Measurements from ENCODE around the gene PER3.
"Not testable (repeated sequence)": the region's sequence is repeated elsewhere in the genome, so short reads cannot be mapped to it uniquely, and the experiment has no call there.

PER3 gene

GRCh38 chr1:7791027-7791426 lies 6.9 kb downstream of the PER3 start:
- not testable (repeated sequence) for H3K36me3 ChIP-seq (ENCODE audit: control insufficient read depth, insufficient read depth, low read length); H3K27me3 ChIP-seq (ENCODE audit: control insufficient read depth, insufficient read depth, low read length); H3K4me3 ChIP-seq (ENCODE audit: low read length); H3K9me3 ChIP-seq (ENCODE audit: control insufficient read depth, insufficient read depth, low read length); DNase-seq (ENCODE audit: low read depth, low spot score); H3K27ac ChIP-seq (ENCODE audit: low read length); H3K4me1 ChIP-seq (ENCODE audit: control insufficient read depth, insufficient read depth, low read length)
- no CpG with 5 or more reads among the region's 3 CpGs for WGBS (ENCODE audit: insufficient coverage, insufficient read length)

- DNase-seq (ENCODE audit: low read depth, low spot score): no peak
- no peaks in the 10 kb centered on the region for H3K4me1 ChIP-seq (ENCODE audit: control insufficient read depth, insufficient read depth, low read length)
- 0 out of 2 replicates have a peak, but pooled peaks cover 2% of the 10 kb centered on the region for H3K36me3 ChIP-seq (ENCODE audit: control insufficient read depth, insufficient read depth, low read length)
- H3K27me3 ChIP-seq (ENCODE audit: control insufficient read depth, insufficient read depth, low read length): no peaks in the 10 kb centered on the region
- WGBS (ENCODE audit: insufficient coverage, insufficient read length): no CpG with 5 or more reads among the region's 12 CpGs
- no peak overlapping the region for H3K27ac ChIP-seq (ENCODE audit: low read length)
- H3K9me3 ChIP-seq (ENCODE audit: control insufficient read depth, insufficient read depth, low read length): peaks cover 2% of the 10 kb centered on the region; the same call in 1 of the 2 replicates
- H3K4me3 ChIP-seq (ENCODE audit: low read length): no peak overlapping the region
These were observed 11.3 kb downstream of the PER3 start for GRCh38 chr1:7795406-7795805.

- 0 out of 2 replicates have a peak, but pooled peaks cover 2% of the 10 kb centered on the region for H3K36me3 ChIP-seq (ENCODE audit: control insufficient read depth, insufficient read depth, low read length)
- no peaks in the 10 kb centered on the region for H3K4me1 ChIP-seq (ENCODE audit: control insufficient read depth, insufficient read depth, low read length)
- H3K27ac ChIP-seq (ENCODE audit: low read length): no peak overlapping the region
- no CpG with 5 or more reads among the region's 9 CpGs for WGBS (ENCODE audit: insufficient coverage, insufficient read length)
- H3K27me3 ChIP-seq (ENCODE audit: control insufficient read depth, insufficient read depth, low read length): no peaks in the 10 kb centered on the region
- DNase-seq (ENCODE audit: low read depth, low spot score): no peak
- no peaks in the 10 kb centered on the region; the same call in 1 of the 2 replicates for H3K9me3 ChIP-seq (ENCODE audit: control insufficient read depth, insufficient read depth, low read length)
- no peak overlapping the region for H3K4me3 ChIP-seq (ENCODE audit: low read length)
These were observed 21.4 kb downstream of the PER3 start for GRCh38 chr1:7805460-7805859.

GRCh38 chr1:7808253-7808844 lies 24.3 kb downstream of the PER3 start:
- Histone ChIP-seq H3K27me3 (ENCODE audit: control insufficient read depth, insufficient read depth, low read length) (no peaks in the 10 kb centered on the region), H3K4me3 (ENCODE audit: low read length) (no peak overlapping the region), H3K9me3 (ENCODE audit: control insufficient read depth, insufficient read depth, low read length) (no peaks in the 10 kb centered on the region; the same call in 1 of the 2 replicates), H3K36me3 (ENCODE audit: control insufficient read depth, insufficient read depth, low read length) (0 out of 2 replicates have a peak, but pooled peaks cover 2% of the 10 kb centered on the region), H3K27ac (ENCODE audit: low read length) (no peak overlapping the region), H3K4me1 (ENCODE audit: control insufficient read depth, insufficient read depth, low read length) (no peaks in the 10 kb centered on the region)
- no peak for DNase-seq (ENCODE audit: low read depth, low spot score)
- WGBS (ENCODE audit: insufficient coverage, insufficient read length): no CpG with 5 or more reads among the region's 1 CpG

GRCh38 chr1:7809742-7810141 lies 25.7 kb downstream of the PER3 start:
- DNase-seq (ENCODE audit: low read depth, low spot score): no peak
- no peaks in the 10 kb centered on the region for H3K27me3 ChIP-seq (ENCODE audit: control insufficient read depth, insufficient read depth, low read length)
- no peaks in the 10 kb centered on the region; the same call in 1 of the 2 replicates for H3K9me3 ChIP-seq (ENCODE audit: control insufficient read depth, insufficient read depth, low read length)
- WGBS (ENCODE audit: insufficient coverage, insufficient read length): no CpG with 5 or more reads among the region's 13 CpGs
- no peak overlapping the region; the same call in 1 of the 2 replicates for H3K4me3 ChIP-seq (ENCODE audit: low read length)
- no peak overlapping the region for H3K27ac ChIP-seq (ENCODE audit: low read length)
- no peaks in the 10 kb centered on the region for H3K4me1 ChIP-seq (ENCODE audit: control insufficient read depth, insufficient read depth, low read length)
- H3K36me3 ChIP-seq (ENCODE audit: control insufficient read depth, insufficient read depth, low read length): 0 out of 2 replicates have a peak, but pooled peaks cover 2% of the 10 kb centered on the region

- H3K36me3 ChIP-seq (ENCODE audit: control insufficient read depth, insufficient read depth, low read length): 0 out of 2 replicates have a peak, but pooled peaks cover 2% of the 10 kb centered on the region
- H3K9me3 ChIP-seq (ENCODE audit: control insufficient read depth, insufficient read depth, low read length): no peaks in the 10 kb centered on the region; the same call in 1 of the 2 replicates
- WGBS (ENCODE audit: insufficient coverage, insufficient read length): no CpG with 5 or more reads among the region's 7 CpGs
- H3K4me1 ChIP-seq (ENCODE audit: control insufficient read depth, insufficient read depth, low read length): no peaks in the 10 kb centered on the region
- H3K27ac ChIP-seq (ENCODE audit: low read length): no peak overlapping the region
- no peaks in the 10 kb centered on the region for H3K27me3 ChIP-seq (ENCODE audit: control insufficient read depth, insufficient read depth, low read length)
- H3K4me3 ChIP-seq (ENCODE audit: low read length): no peak overlapping the region
- no peak for DNase-seq (ENCODE audit: low read depth, low spot score)
These were observed 26.3 kb downstream of the PER3 start for GRCh38 chr1:7810395-7810794.

GRCh38 chr1:7811476-7811875 lies 27.4 kb downstream of the PER3 start:
- H3K4me1 ChIP-seq (ENCODE audit: control insufficient read depth, insufficient read depth, low read length): no peaks in the 10 kb centered on the region
- H3K36me3 ChIP-seq (ENCODE audit: control insufficient read depth, insufficient read depth, low read length): 0 out of 2 replicates have a peak, but pooled peaks cover 2% of the 10 kb centered on the region
- no peak overlapping the region for H3K27ac ChIP-seq (ENCODE audit: low read length)
- no peak for DNase-seq (ENCODE audit: low read depth, low spot score)
- no peaks in the 10 kb centered on the region; the same call in 1 of the 2 replicates for H3K9me3 ChIP-seq (ENCODE audit: control insufficient read depth, insufficient read depth, low read length)
- WGBS (ENCODE audit: insufficient coverage, insufficient read length): no CpG with 5 or more reads among the region's 6 CpGs
- H3K4me3 ChIP-seq (ENCODE audit: low read length): no peak overlapping the region
- H3K27me3 ChIP-seq (ENCODE audit: control insufficient read depth, insufficient read depth, low read length): no peaks in the 10 kb centered on the region

GRCh38 chr1:7813677-7814373 lies 29.7 kb downstream of the PER3 start:
- H3K9me3 ChIP-seq (ENCODE audit: control insufficient read depth, insufficient read depth, low read length): no peaks in the 10 kb centered on the region; the same call in 1 of the 2 replicates
- no peaks in the 10 kb centered on the region for H3K27me3 ChIP-seq (ENCODE audit: control insufficient read depth, insufficient read depth, low read length)
- H3K27ac ChIP-seq (ENCODE audit: low read length): no peak overlapping the region
- no peaks in the 10 kb centered on the region for H3K4me1 ChIP-seq (ENCODE audit: control insufficient read depth, insufficient read depth, low read length)
- 0 out of 2 replicates have a peak, but pooled peaks cover 2% of the 10 kb centered on the region for H3K36me3 ChIP-seq (ENCODE audit: control insufficient read depth, insufficient read depth, low read length)
- no peak for DNase-seq (ENCODE audit: low read depth, low spot score)
- WGBS (ENCODE audit: insufficient coverage, insufficient read length): no CpG with 5 or more reads among the region's 3 CpGs
- H3K4me3 ChIP-seq (ENCODE audit: low read length): no peak overlapping the region

- Histone ChIP-seq H3K9me3 (ENCODE audit: control insufficient read depth, insufficient read depth, low read length) (no peaks in the 10 kb centered on the region), H3K36me3 (ENCODE audit: control insufficient read depth, insufficient read depth, low read length) (no peaks in the 10 kb centered on the region), H3K27ac (ENCODE audit: low read length) (no peak overlapping the region), H3K27me3 (ENCODE audit: control insufficient read depth, insufficient read depth, low read length) (no peaks in the 10 kb centered on the region), H3K4me1 (ENCODE audit: control insufficient read depth, insufficient read depth, low read length) (no peaks in the 10 kb centered on the region), H3K4me3 (ENCODE audit: low read length) (no peak overlapping the region)
- no peak for DNase-seq (ENCODE audit: low read depth, low spot score)
- no CpG with 5 or more reads among the region's 3 CpGs for WGBS (ENCODE audit: insufficient coverage, insufficient read length)
These were observed 37.2 kb downstream of the PER3 start for GRCh38 chr1:7821282-7821681.

- Histone ChIP-seq H3K4me3 (ENCODE audit: low read length) (no peak overlapping the region), H3K27me3 (ENCODE audit: control insufficient read depth, insufficient read depth, low read length) (no peaks in the 10 kb centered on the region), H3K36me3 (ENCODE audit: control insufficient read depth, insufficient read depth, low read length) (no peaks in the 10 kb centered on the region), H3K4me1 (ENCODE audit: control insufficient read depth, insufficient read depth, low read length) (no peaks in the 10 kb centered on the region), H3K27ac (ENCODE audit: low read length) (no peak overlapping the region), H3K9me3 (ENCODE audit: control insufficient read depth, insufficient read depth, low read length) (no peaks in the 10 kb centered on the region)
- WGBS (ENCODE audit: insufficient coverage, insufficient read length): no CpG with 5 or more reads among the region's 8 CpGs
- no peak for DNase-seq (ENCODE audit: low read depth, low spot score)
These were observed 40.6 kb downstream of the PER3 start for GRCh38 chr1:7824701-7825100.

Data from iPS DF 6.9 (cell line).